Measurements from ENCODE around the gene WDR82.

WDR82 gene

DNA sequence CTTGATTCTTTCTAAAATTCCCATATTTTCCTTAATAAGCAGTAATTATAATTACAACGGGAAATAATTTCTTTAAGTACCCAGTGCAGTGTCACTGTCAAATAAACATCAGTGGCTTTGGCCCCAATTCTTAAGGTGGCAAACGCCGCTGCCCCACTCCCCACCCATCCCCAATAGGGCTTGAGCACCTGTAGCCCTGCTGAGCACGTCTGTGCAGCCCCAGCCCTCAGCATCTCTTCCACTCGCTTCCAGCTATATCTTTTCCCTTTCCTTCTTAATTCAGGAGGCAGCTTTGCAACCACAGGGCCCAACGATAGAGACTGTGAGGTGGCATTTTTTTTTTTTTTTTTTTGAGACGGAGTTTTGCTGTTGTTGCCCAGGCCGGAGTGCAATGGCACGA, 23.8 kb downstream of the WDR82 start:
- DNase-seq (ENCODE audit: low read depth), result no peak

GRCh38 chr3:52253314-52254304, 24.8 kb downstream of the WDR82 start:
- no peak for DNase-seq (ENCODE audit: low read depth)

DNA sequence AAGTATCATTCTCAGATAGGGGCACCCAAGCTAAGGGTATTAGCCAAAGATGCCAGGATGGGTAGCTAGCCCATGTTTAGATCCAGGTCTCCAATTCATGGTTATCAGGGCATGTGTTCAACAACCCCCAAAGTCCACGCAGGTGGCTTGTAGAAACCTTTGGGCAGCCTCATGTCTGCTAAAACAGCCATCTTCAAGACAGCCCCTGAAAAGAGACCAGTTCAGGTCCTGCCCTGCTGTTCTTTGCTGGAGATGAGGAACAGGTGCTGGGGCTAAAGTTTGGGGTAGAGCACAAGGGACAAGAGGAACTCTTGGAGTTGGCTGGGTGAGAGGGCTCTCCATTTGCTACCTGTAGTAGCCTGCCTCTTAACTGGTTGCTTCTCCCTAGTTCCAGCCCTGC, 28.3 kb downstream of the WDR82 start:
- no peak for DNase-seq (ENCODE audit: low read depth)

DNA sequence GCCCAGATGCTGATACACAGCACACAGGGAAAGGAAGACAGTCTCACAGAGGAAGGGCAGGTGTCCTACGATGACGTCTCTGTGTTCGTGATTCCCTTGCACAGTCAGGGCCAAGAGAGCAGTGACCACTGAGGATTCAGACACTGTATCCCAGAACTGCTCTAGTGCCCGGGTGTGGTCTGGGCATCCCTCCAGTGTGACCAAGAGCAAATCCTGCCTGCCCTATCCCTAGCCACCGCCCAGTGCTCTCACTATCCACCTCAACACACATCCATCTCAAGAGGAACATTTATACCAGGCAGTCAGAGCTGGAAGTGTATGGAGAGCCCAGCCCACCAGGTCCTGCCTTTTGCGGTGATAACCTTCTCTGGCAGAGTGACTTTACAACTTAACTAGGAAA, 28.8 kb downstream of the WDR82 start:
- no peak for DNase-seq (ENCODE audit: low read depth)

DNA sequence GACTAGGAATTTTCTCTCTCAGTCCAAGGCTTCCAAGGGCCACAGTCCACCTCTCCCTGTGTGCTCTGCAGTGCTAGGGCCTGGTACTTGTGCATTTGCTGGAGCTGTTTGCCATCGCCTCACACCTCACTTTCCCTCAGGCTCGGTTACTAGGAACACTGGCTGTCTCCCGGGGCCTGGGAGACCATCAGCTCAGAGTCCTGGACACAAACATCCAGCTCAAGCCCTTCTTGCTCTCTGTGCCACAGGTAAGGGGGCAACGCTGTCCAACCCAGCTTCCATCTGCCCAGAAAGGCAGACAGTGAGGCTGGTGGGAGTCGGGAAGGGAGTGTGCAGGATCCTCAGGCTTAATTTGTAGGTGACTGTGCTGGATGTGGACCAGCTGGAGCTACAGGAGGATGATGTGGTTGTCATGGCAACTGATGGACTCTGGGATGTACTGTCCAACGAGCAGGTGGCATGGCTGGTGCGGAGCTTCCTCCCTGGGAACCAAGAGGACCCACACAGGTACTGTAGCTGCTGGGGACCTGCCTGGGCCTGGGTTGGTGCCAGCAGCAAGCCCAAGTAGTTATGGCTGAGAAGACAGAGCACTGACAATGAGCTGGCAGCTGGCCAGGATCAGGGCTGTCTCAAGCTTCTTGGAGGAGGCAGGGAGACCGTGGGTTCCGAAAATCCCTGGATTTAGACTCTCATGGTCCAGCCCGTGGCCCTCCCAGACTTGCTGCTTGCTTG, 29.5 kb downstream of the WDR82 start:
- no peak for DNase-seq (ENCODE audit: low read depth)

GRCh38 chr3:52248165-52248541, 30.3 kb downstream of the WDR82 start:
- no peak for DNase-seq (ENCODE audit: low read depth)

DNA sequence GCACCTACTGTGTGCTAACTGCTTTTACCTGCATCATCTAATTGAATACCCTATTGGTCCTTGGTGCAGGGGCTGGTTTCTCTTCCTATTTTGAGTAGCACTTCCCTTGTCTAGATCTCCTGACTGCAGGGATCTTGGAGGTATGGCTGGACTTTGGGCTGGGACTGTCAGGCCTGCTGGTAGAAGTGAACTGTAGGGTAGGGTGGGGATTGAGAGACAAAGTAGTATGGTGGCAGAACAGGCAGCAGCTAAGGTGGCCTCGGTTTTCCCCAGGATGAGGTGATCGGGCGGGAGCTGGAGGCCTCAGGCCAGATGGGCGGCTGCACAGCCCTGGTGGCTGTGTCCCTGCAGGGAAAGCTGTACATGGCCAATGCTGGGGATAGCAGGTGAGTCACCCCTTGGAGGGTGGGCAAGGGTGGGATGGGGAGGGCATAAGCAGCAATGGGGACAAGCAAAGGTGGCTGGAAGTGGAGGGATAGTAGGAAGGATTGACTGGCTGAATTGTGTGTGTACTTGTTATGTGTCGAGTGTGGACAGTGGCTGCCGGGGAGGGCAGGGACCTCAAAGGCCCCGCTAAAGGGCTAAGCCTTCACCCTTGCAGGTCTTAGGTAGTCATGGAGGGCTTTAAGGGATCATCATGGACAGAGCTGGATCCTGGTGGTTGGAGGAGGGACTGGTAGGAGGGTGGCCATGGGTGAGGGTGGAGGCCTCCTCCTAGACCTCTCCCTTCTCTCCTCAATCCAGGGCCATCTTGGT, 30.9 kb downstream of the WDR82 start:
- no peak for DNase-seq (ENCODE audit: low read depth)

GRCh38 chr3:52246728-52247408, 31.6 kb downstream of the WDR82 start:
- no peak for DNase-seq (ENCODE audit: low read depth)

DNA sequence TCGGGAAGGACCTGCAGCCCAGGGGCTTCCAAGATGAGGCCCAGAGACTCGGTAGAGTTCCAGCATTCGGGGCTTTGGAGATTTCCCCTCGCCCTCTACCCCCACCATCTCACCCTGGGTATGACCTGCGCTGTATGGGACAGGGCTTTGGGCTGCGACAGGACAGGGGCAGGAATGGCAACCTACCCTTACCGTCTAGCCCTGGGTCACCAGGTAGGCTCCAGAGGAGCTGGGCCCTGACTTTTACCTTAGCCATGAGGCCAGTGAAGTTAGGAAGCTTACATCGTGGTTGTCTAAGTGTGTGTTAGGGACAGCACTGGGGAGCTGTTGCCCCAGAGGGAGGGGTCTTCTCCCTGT, 32.2 kb downstream of the WDR82 start:
- no peak for DNase-seq (ENCODE audit: low read depth)

DNA sequence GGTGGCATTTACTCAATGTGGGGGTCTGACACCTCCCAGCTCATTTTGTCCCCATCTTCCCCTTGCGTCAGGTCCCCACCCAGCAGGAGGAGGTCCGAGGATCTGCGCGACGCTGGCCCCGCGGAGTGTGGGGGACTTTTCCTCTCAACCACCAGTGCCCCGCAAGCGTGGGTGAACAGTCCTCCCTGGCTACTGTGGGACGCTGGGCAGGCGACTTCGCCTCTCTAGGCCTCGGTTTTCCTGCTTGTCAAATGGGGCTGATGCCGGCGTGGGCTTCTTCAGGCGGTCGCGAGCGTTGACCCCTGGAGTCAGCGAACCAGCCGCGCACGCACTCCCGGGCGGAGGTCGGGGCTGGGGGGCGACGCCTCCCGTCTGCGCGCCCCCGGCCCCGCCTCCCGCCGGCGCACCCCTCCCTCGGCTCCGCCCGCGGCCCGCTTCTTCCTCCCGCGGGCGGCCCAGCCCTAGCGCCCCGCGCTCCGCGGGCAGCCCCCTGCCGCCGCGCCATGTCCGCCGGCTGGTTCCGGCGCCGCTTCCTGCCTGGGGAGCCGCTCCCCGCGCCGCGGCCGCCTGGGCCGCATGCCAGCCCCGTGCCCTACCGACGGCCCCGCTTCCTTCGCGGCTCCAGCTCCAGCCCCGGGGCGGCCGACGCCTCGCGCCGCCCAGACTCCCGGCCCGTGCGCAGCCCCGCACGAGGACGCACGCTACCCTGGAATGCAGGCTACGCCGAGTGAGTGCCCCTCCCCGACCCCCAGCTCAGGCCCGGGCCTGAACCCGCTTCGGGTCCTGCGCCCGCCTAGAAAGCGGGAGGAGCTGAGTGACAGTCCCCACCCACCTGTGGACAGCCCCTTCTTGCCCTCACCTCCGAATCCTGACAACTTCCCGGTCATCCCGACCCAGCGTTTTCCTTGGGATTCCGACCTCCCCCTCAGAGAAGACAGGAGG, 32.9 kb downstream of the WDR82 start, which contains the start of gene PPM1M:
PPM1M (plus strand) TSS at position 438 of the 942 bp plus-strand sequence; CDS start at position 504, 66 bp downstream.
- DNase-seq (ENCODE audit: low read depth), result peak; percentile 37

- DNase-seq (ENCODE audit: low read depth), result peak; percentile 28
Observed at GRCh38 chr3:52243791-52244628, 34.4 kb downstream of the WDR82 start.

DNA sequence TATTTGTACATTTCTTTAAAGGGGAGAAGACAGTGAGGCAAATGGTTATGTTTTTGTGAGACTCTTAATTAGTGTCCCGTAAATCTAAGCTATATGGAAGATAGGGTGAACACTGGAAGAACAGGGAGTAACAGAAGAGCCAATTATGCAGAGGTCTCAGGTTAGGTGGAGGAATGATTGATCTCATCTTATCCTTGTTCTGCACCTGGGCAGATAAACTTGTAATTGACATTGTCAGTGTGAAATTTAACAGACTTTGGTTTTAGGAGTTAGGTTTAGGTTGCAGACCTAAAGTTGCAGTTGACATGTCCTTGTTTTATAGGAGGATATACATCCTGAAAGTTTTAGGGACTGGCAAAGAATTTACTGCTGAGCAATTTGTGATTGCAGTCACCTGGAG, 36.4 kb downstream of the WDR82 start:
- no peak for DNase-seq (ENCODE audit: low read depth)

GRCh38 chr3:52240886-52241370, 37.5 kb downstream of the WDR82 start:
- no peak for DNase-seq (ENCODE audit: low read depth)

GRCh38 chr3:52240059-52240885, 38.2 kb downstream of the WDR82 start:
- peak; percentile 99 for DNase-seq (ENCODE audit: low read depth)

DNA sequence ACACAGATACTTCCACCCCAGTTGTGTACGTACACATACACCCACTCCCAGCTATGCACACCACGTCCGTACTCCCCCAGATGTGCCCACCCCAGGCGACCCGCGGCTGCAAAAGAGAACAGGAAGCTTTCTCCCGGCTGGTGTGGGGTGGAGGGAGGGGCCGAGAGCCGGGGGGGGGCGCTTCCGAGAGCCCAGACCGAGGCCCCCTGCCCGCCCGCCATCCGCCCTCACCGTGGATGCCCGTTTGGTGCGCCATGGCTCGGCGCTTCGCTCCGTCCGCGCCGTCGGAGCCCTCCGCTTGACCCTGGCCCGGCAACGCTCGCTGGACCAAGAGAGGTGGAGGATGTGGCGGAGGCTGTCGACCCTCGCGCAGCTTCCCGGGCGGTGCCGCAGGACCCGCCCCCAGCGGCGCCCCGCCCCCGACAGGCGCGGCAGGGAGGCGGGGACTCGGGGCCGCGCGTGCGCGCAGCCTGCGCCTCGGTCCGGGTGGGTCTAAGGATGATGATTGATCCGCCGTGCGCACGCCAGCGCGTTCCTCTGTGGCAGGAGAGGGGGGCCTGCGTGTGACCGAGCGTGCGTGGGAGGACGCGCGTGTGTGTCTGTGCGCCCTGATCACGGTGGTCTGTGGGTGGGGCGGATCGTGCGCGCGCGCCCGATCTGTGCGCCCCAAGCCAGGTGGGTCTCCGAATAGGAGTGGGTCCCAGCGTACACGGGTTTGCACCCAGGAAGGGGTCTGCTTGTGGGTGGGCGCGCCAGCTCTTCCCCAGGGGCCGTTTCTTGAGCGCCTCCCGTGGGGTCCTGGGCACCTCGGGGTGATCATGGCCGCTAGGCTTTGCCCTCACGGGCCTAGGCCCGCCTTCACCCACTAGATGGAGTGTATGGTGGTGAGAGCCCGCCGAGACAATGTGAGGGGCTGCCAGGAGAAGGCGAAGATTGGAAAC, 39.4 kb downstream of the WDR82 start, which contains the start of gene TWF2:
TWF2 (minus strand) TSS at position 398 of the 941 bp plus-strand sequence; CDS start at position 256, 142 bp downstream.
- DNase-seq (ENCODE audit: low read depth), result peak; percentile 76

DNA sequence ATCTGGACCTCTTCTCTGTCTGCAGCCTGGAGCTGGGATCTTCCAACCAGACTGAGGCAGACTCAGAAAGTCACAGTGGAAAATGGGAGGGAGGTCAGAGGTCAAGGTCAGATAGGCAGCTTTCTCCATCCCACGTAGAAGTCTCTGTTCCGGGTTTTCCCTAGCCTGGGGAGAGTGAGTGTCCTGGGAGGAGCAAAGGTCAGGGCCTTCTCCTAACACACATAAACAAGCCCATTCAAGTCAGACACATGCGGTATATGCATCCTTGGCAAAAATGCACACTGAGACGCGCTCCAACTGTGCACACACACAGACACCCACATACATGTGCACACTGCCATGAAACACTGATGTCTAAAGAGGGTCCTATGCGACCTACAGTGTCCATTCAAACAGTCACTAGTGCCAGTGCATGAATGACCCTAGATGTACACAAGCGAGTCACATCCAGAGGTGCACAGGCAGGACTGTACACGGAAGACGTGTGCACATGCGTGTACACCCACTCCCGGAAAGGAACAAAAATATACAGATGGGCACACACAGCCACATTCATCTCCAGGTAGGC, 40.2 kb downstream of the WDR82 start:
- peak; percentile 21 for DNase-seq (ENCODE audit: low read depth)

DNA sequence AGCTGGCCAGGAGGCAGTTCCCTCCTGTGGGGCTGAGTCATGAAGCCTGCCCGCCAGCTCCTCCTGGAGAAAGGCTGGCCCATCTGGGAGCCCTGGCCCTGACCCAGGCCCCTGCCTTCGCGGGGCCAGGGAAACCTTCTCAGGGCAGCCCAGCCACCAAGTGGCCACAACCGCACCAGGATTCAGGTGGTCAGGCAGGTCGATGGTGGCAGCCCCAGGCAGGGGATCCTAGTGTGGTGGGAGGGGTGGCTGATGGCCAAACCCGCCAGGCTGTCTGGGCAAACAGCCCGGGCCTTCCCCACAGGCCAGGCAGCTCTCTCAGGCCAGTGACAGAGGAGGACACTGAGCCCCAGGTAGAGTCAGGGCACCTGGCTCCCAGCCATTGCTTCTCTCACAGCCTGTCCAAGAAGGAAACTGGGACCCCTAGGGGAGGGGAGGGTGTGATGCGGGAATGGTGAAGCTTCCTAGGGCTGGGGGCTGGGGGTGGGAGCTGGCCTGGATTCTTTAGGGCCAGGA, 40.7 kb downstream of the WDR82 start:
- DNase-seq (ENCODE audit: low read depth), result peak; percentile 91

All from iris pigment epithelial cell (primary cell).